Activated CD8-positive, alpha-beta T cell treated with anti-CD3 and anti-CD28 coated beads, Interleukin-2, amount 10 ng/mL, durations not matched to agents 7 days and 5 days (primary cell): ENCODE measurements around the gene ARHGAP31. TPM values are rescaled to one million over a fixed set of nuclear protein-coding genes. Genes with fewer than 3 reads are reported as not detected.
A peak's percentile ranks its signal among the peaks of the same experiment; 100 is the strongest.
"Not testable (repeated sequence)": the region's sequence is repeated elsewhere in the genome, so short reads cannot be mapped to it uniquely, and the experiment has no call there.

Experiments used
- ATAC-seq: fragments of 150-1000 bp; cut with Tn5 transposase; one replicate; pipeline ENCODE4 v1.10.0; 2021; ENCODE audit warnings: moderate library complexity
- CTCF ChIA-PET: fragments of 350-600 bp; sonication (Branson Sonifier 250); formaldehyde crosslinking; loops from one replicate; lab custom pipeline; 2021; ENCODE audit warnings: antibody characterized with exemption; lab: Charles Lee
- POLR2A ChIA-PET: fragments of 350-600 bp; sonication (Branson Sonifier 250); formaldehyde crosslinking; loops from one replicate; lab custom pipeline; 2021; ENCODE audit warnings: antibody characterized with exemption; lab: Charles Lee
- DNase-seq: peaks from one replicate; pipeline ENCODE4 v3.0.0-alpha.2; 2020
- H3K27ac Mint-ChIP-seq: one replicate; pipeline ENCODE4 v1.8.0; 2021; ENCODE audit warnings: mild to moderate bottlenecking, mixed read lengths
- H3K27me3 Mint-ChIP-seq: one replicate; pipeline ENCODE4 v1.8.0; 2021; ENCODE audit warnings: low read depth, mixed read lengths
- H3K36me3 Mint-ChIP-seq: one replicate; pipeline ENCODE4 v1.8.0; 2021; ENCODE audit warnings: low read depth, mixed read lengths
- H3K4me1 Mint-ChIP-seq: one replicate; pipeline ENCODE4 v1.8.0; 2021; ENCODE audit warnings: low read depth, mixed read lengths
- H3K4me3 Mint-ChIP-seq: one replicate; pipeline ENCODE4 v1.8.0; 2021; ENCODE audit warnings: mild to moderate bottlenecking, mixed read lengths
- H3K9me3 Mint-ChIP-seq: one replicate; pipeline ENCODE4 v1.8.0; 2022; ENCODE audit warnings: mixed read lengths; ENCODE audit not compliant: insufficient read depth
- total RNA-seq, 2 experiments: library from RNA; stranded (reverse); gene quantifications; one replicate each; pipeline ENCODE4 v1.2.3, GENCODE V29; 2021

ARHGAP31 gene
- 1 to 10 TPM; 2.3 to 2.5 TPM for total RNA-seq

GRCh38 chr3:119293871-119294695 lies at the start of gene ARHGAP31:
TSS of gene ARHGAP31 (plus strand) at chr3:119294383. CDS start at chr3:119294905, 522 bp downstream.
- peak within 1 kb of the TSS; percentile 79 for H3K4me3 Mint-ChIP-seq
- peaks cover 57% of the 10 kb centered on the region for H3K4me1 Mint-ChIP-seq
- CTCF ChIA-PET, result interaction anchor here (1.1 to 3.6 kb wide), 5 partner anchors 11 to 259 kb away, joined by 3 to 20 read pairs (median 4); partner anchors contain the start of genes B4GALT4 and IGSF11

GRCh38 chr3:119245778-119246177 lies 48.4 kb upstream of the ARHGAP31 start:
- ChIA-PET CTCF (interaction anchor here (1.4 to 1.8 kb wide), 2 partner anchors 12 to 211 kb away, joined by 3 to 4 read pairs; partner anchors contain the start of gene IGSF11), POLR2A (no interaction called here)
- Mint-ChIP-seq H3K27me3 (peaks cover 12% of the 10 kb centered on the region), H3K9me3 (peaks cover 17% of the 10 kb centered on the region), H3K36me3 (no peaks in the 10 kb centered on the region), H3K27ac (no peak overlapping the region), H3K4me1 (peaks cover 8% of the 10 kb centered on the region), H3K4me3 (no peak overlapping the region)
- no peak for DNase-seq
- no peak for ATAC-seq

More at GRCh38 chr3:119293871-119294695, at the start of gene ARHGAP31:
- H3K36me3 Mint-ChIP-seq, result no peaks in the 10 kb centered on the region
- DNase-seq, result peak; percentile 89
- H3K9me3 Mint-ChIP-seq, result no peaks in the 10 kb centered on the region
- POLR2A ChIA-PET, result interaction anchor here (0.6 to 2.4 kb wide), 8 partner anchors 10 to 795 kb away, joined by 3 to 16 read pairs (median 4); partner anchors contain the start of genes B4GALT4, COX17 and TMEM39A
- H3K27ac Mint-ChIP-seq, result peak within 1 kb of the TSS; percentile 85
- ATAC-seq, result peak; percentile 77
- peaks cover 13% of the 10 kb centered on the region for H3K27me3 Mint-ChIP-seq

- POLR2A ChIA-PET, result no interaction called here
- CTCF ChIA-PET, result no interaction called here
- no peaks in the 10 kb centered on the region for H3K36me3 Mint-ChIP-seq
- no peaks in the 10 kb centered on the region for H3K9me3 Mint-ChIP-seq
- H3K27ac Mint-ChIP-seq, result no peak overlapping the region
- ATAC-seq, result no peak
- no peak for DNase-seq
- no peaks in the 10 kb centered on the region for H3K4me1 Mint-ChIP-seq
- H3K27me3 Mint-ChIP-seq, result peaks cover 9% of the 10 kb centered on the region
- no peak overlapping the region for H3K4me3 Mint-ChIP-seq
These were observed 39.0 kb upstream of the ARHGAP31 start for GRCh38 chr3:119255214-119255613.

- Mint-ChIP-seq H3K4me1 (peaks cover 1% of the 10 kb centered on the region), H3K27ac (no peak overlapping the region), H3K36me3 (no peaks in the 10 kb centered on the region), H3K4me3 (no peak overlapping the region), H3K9me3 (no peaks in the 10 kb centered on the region), H3K27me3 (peaks cover 9% of the 10 kb centered on the region)
- CTCF ChIA-PET, result no interaction called here
- no peak for DNase-seq
- ATAC-seq, result no peak
- POLR2A ChIA-PET, result no interaction called here
These were observed 37.1 kb upstream of the ARHGAP31 start for GRCh38 chr3:119257111-119257510.

GRCh38 chr3:119257654-119258410 lies 36.4 kb upstream of the ARHGAP31 start:
- CTCF ChIA-PET, result interaction anchor here (1.1 to 2.0 kb wide), 5 partner anchors 11 to 376 kb away, joined by 3 to 12 read pairs (median 4); partner anchors contain the start of genes B4GALT4 and IGSF11
- peaks cover 1% of the 10 kb centered on the region for H3K4me1 Mint-ChIP-seq

GRCh38 chr3:119258915-119259314 lies 35.3 kb upstream of the ARHGAP31 start:
- DNase-seq, result no peak
- CTCF ChIA-PET, result interaction anchor here (1.9 to 2.0 kb wide), 3 partner anchors 14 to 377 kb away, joined by 4 to 12 read pairs (median 4); partner anchors contain the start of gene B4GALT4
- Mint-ChIP-seq H3K4me3 (no peak overlapping the region), H3K9me3 (no peaks in the 10 kb centered on the region), H3K36me3 (no peaks in the 10 kb centered on the region), H3K27me3 (peaks cover 5% of the 10 kb centered on the region), H3K27ac (no peak overlapping the region), H3K4me1 (peaks cover 1% of the 10 kb centered on the region)
- POLR2A ChIA-PET, result no interaction called here
- no peak for ATAC-seq

More at GRCh38 chr3:119257654-119258410, 36.4 kb upstream of the ARHGAP31 start:
- no peak overlapping the region for H3K4me3 Mint-ChIP-seq
- H3K27me3 Mint-ChIP-seq, result peaks cover 5% of the 10 kb centered on the region
- H3K36me3 Mint-ChIP-seq, result no peaks in the 10 kb centered on the region
- POLR2A ChIA-PET, result no interaction called here
- ATAC-seq, result no peak
- H3K9me3 Mint-ChIP-seq, result no peaks in the 10 kb centered on the region
- H3K27ac Mint-ChIP-seq, result no peak overlapping the region
- DNase-seq, result no peak

- Mint-ChIP-seq H3K36me3 (no peaks in the 10 kb centered on the region), H3K27ac (no peak overlapping the region), H3K4me3 (no peak overlapping the region), H3K9me3 (no peaks in the 10 kb centered on the region), H3K4me1 (peaks cover 1% of the 10 kb centered on the region), H3K27me3 (peaks cover 7% of the 10 kb centered on the region)
- ChIA-PET CTCF (interaction anchor here (1.9 kb wide), 1 partner anchor 15 kb away, joined by 4 read pairs; no protein-coding TSS in a partner anchor), POLR2A (no interaction called here)
- DNase-seq (no peak), ATAC-seq (no peak)
These were observed 34.4 kb upstream of the ARHGAP31 start for GRCh38 chr3:119259821-119260220.

GRCh38 chr3:119261055-119261454 lies 33.1 kb upstream of the ARHGAP31 start:
- Mint-ChIP-seq H3K9me3 (no peaks in the 10 kb centered on the region), H3K4me3 (no peak overlapping the region), H3K27ac (no peak overlapping the region), H3K4me1 (peaks cover 1% of the 10 kb centered on the region), H3K27me3 (peaks cover 7% of the 10 kb centered on the region), H3K36me3 (no peaks in the 10 kb centered on the region)
- DNase-seq (no peak), ATAC-seq (no peak)
- ChIA-PET CTCF (no interaction called here), POLR2A (no interaction called here)

GRCh38 chr3:119270212-119270611 lies 24.0 kb upstream of the ARHGAP31 start:
- H3K27ac Mint-ChIP-seq, POLR2A ChIA-PET, H3K4me1 Mint-ChIP-seq, H3K4me3 Mint-ChIP-seq, ATAC-seq, DNase-seq, H3K36me3 Mint-ChIP-seq: not testable (repeated sequence)
- Mint-ChIP-seq H3K27me3 (peaks cover 40% of the 10 kb centered on the region), H3K9me3 (peaks cover 10% of the 10 kb centered on the region)
- CTCF ChIA-PET, result interaction anchor here (1.3 to 3.4 kb wide), 3 partner anchors 22 to 83 kb away, joined by 3 to 9 read pairs (median 6); partner anchors contain the start of gene B4GALT4

GRCh38 chr3:119276680-119277079 lies 17.5 kb upstream of the ARHGAP31 start:
- peaks cover 13% of the 10 kb centered on the region for H3K27me3 Mint-ChIP-seq
- ChIA-PET CTCF (interaction anchor here (1.1 to 1.6 kb wide), 3 partner anchors 12 to 85 kb away, joined by 3 to 11 read pairs (median 3); no protein-coding TSS in a partner anchor), POLR2A (interaction anchor here (1.1 kb wide), 1 partner anchor 75 kb away, joined by 3 read pairs; no protein-coding TSS in a partner anchor)
- peaks cover 1% of the 10 kb centered on the region for H3K4me1 Mint-ChIP-seq
- H3K9me3 Mint-ChIP-seq, result peaks cover 2% of the 10 kb centered on the region
- peaks cover 3% of the 10 kb centered on the region for H3K36me3 Mint-ChIP-seq
- DNase-seq (no peak), ATAC-seq (no peak)
- H3K27ac Mint-ChIP-seq, result no peak overlapping the region
- H3K4me3 Mint-ChIP-seq, result no peak overlapping the region

GRCh38 chr3:119279101-119279554 lies 15.1 kb upstream of the ARHGAP31 start:
- Mint-ChIP-seq H3K4me3 (no peak overlapping the region), H3K27ac (no peak overlapping the region), H3K27me3 (no peaks in the 10 kb centered on the region), H3K9me3 (peaks cover 15% of the 10 kb centered on the region), H3K36me3 (peaks cover 18% of the 10 kb centered on the region), H3K4me1 (peaks cover 1% of the 10 kb centered on the region)
- DNase-seq (no peak), ATAC-seq (no peak)
- ChIA-PET POLR2A (no interaction called here), CTCF (no interaction called here)
